ENCODE results near the gene YBX3.
"Not testable (repeated sequence)": the region's sequence is repeated elsewhere in the genome, so short reads cannot be mapped to it uniquely, and the experiment has no call there.

YBX3 gene

GRCh38 chr12:10747730-10748129, 24.6 kb upstream of the YBX3 start:
- no peaks in the 10 kb centered on the region for H4K20me1 ChIP-seq (ENCODE audit: control insufficient read depth, insufficient read depth, low read depth, low read length)
- H3K9me3 ChIP-seq (ENCODE audit: control insufficient read depth, insufficient read depth, low read length), result no peaks in the 10 kb centered on the region
- H3K27ac ChIP-seq (ENCODE audit: low read depth, low read length), result no peak overlapping the region
- no peaks in the 10 kb centered on the region for H3K79me2 ChIP-seq (ENCODE audit: control insufficient read depth, low read length)
- H3F3A ChIP-seq (ENCODE audit: control insufficient read depth, insufficient read depth), result no peaks in the 10 kb centered on the region
- no peak for TF ChIP-seq EZH2phosphoT487 (IDR thresholded peaks at IDR 0.05; ENCODE audit: borderline replicate concordance, low read length)
- TF ChIP-seq, protein P1, sequence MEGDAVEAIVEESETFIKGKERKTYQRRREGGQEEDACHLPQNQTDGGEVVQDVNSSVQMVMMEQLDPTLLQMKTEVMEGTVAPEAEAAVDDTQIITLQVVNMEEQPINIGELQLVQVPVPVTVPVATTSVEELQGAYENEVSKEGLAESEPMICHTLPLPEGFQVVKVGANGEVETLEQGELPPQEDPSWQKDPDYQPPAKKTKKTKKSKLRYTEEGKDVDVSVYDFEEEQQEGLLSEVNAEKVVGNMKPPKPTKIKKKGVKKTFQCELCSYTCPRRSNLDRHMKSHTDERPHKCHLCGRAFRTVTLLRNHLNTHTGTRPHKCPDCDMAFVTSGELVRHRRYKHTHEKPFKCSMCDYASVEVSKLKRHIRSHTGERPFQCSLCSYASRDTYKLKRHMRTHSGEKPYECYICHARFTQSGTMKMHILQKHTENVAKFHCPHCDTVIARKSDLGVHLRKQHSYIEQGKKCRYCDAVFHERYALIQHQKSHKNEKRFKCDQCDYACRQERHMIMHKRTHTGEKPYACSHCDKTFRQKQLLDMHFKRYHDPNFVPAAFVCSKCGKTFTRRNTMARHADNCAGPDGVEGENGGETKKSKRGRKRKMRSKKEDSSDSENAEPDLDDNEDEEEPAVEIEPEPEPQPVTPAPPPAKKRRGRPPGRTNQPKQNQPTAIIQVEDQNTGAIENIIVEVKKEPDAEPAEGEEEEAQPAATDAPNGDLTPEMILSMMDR (IDR thresholded peaks at IDR 0.05; ENCODE audit: low read depth, low read length, poor library complexity, severe bottlenecking), result no peak
- no peak overlapping the region for H3K4me2 ChIP-seq (ENCODE audit: low read length)
- no peaks in the 10 kb centered on the region for H3K27me3 ChIP-seq (ENCODE audit: control insufficient read depth, low read length)
- no peak overlapping the region for H3K4me3 ChIP-seq (ENCODE audit: low read length)
- no peaks in the 10 kb centered on the region for H3K9me2 ChIP-seq (replicated peaks; ENCODE audit: control insufficient read depth, low read length)
- H3K36me3 ChIP-seq (ENCODE audit: control insufficient read depth, low read length), result no peaks in the 10 kb centered on the region
- H3K4me1 ChIP-seq (ENCODE audit: control insufficient read depth, low read length), result peaks cover 4% of the 10 kb centered on the region

- H3K27me3 ChIP-seq (ENCODE audit: control insufficient read depth, low read length); H3K27ac ChIP-seq (ENCODE audit: low read depth, low read length); H3K9me3 ChIP-seq (ENCODE audit: control insufficient read depth, insufficient read depth, low read length); H3K4me3 ChIP-seq (ENCODE audit: low read length); H3K9me2 ChIP-seq (replicated peaks; ENCODE audit: control insufficient read depth, low read length); H3K4me2 ChIP-seq (ENCODE audit: low read length); H3F3A ChIP-seq (ENCODE audit: control insufficient read depth, insufficient read depth); H4K20me1 ChIP-seq (ENCODE audit: control insufficient read depth, insufficient read depth, low read depth, low read length); H3K4me1 ChIP-seq (ENCODE audit: control insufficient read depth, low read length); H3K36me3 ChIP-seq (ENCODE audit: control insufficient read depth, low read length); H3K79me2 ChIP-seq (ENCODE audit: control insufficient read depth, low read length): not testable (repeated sequence)
Observed at GRCh38 chr12:10743420-10743819, 20.3 kb upstream of the YBX3 start.

DNA sequence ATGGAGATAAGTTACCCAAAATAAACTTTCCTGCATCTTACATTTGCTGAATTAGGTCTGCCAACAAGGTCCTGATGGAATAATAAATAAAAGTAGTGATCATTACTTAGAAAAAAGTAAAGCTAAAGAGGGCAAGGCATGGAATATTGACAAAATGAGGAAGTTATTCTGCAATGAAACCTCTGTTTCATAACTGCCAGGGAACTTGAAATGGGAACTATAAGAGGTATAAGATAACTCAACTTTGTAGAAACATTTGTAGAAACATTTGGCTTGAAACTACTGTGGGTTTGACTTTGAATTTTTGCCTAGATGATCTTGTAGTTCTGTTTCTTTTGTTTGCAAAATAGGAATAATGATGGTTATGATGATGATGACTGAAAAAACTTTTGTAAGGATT, 18.7 kb upstream of the YBX3 start:
- Histone ChIP-seq H3K36me3 (ENCODE audit: control insufficient read depth, low read length) (no peaks in the 10 kb centered on the region), H3K9me2 (replicated peaks; ENCODE audit: control insufficient read depth, low read length) (no peaks in the 10 kb centered on the region), H3F3A (ENCODE audit: control insufficient read depth, insufficient read depth) (no peaks in the 10 kb centered on the region), H3K27me3 (ENCODE audit: control insufficient read depth, low read length) (no peaks in the 10 kb centered on the region), H3K4me1 (ENCODE audit: control insufficient read depth, low read length) (no peaks in the 10 kb centered on the region), H3K4me3 (ENCODE audit: low read length) (no peak overlapping the region), H3K79me2 (ENCODE audit: control insufficient read depth, low read length) (no peaks in the 10 kb centered on the region), H3K27ac (ENCODE audit: low read depth, low read length) (no peak overlapping the region), H3K9me3 (ENCODE audit: control insufficient read depth, insufficient read depth, low read length) (no peaks in the 10 kb centered on the region), H4K20me1 (ENCODE audit: control insufficient read depth, insufficient read depth, low read depth, low read length) (no peaks in the 10 kb centered on the region), H3K4me2 (ENCODE audit: low read length) (no peak overlapping the region)
- TF ChIP-seq EZH2phosphoT487 (IDR thresholded peaks at IDR 0.05; ENCODE audit: borderline replicate concordance, low read length), result no peak
- TF ChIP-seq, protein P1 (IDR thresholded peaks at IDR 0.05; ENCODE audit: low read depth, low read length, poor library complexity, severe bottlenecking), result no peak

DNA sequence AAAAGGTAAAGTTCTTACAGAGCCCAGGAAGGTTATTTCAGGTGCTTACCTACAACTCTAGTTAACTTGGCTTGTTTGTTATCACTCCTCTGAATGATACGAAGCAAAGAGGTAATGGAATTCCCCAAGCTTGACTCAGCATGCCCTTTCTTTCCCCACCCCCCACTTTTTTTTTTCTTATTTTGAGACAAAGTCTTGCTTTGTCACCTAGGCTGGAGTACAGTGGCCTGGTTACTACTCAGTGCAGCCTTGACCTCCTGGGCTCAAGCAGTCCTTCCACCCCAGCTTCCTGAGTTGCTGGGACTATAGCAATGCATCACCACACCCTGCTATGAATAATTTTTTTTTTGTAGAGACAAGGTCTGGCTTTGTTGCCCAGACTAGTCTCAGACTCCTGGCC, 17.1 kb upstream of the YBX3 start:
- H3K27ac ChIP-seq (ENCODE audit: low read depth, low read length), result no peak overlapping the region
- H3K27me3 ChIP-seq (ENCODE audit: control insufficient read depth, low read length), result no peaks in the 10 kb centered on the region
- no peak overlapping the region for H3K4me2 ChIP-seq (ENCODE audit: low read length)
- no peaks in the 10 kb centered on the region for H3K9me3 ChIP-seq (ENCODE audit: control insufficient read depth, insufficient read depth, low read length)
- H4K20me1 ChIP-seq (ENCODE audit: control insufficient read depth, insufficient read depth, low read depth, low read length), result no peaks in the 10 kb centered on the region
- no peak for TF ChIP-seq EZH2phosphoT487 (IDR thresholded peaks at IDR 0.05; ENCODE audit: borderline replicate concordance, low read length)
- TF ChIP-seq, protein P1 (IDR thresholded peaks at IDR 0.05; ENCODE audit: low read depth, low read length, poor library complexity, severe bottlenecking), result no peak
- no peaks in the 10 kb centered on the region for H3K4me1 ChIP-seq (ENCODE audit: control insufficient read depth, low read length)
- H3K36me3 ChIP-seq (ENCODE audit: control insufficient read depth, low read length), result no peaks in the 10 kb centered on the region
- H3F3A ChIP-seq (ENCODE audit: control insufficient read depth, insufficient read depth), result no peaks in the 10 kb centered on the region
- no peaks in the 10 kb centered on the region for H3K9me2 ChIP-seq (replicated peaks; ENCODE audit: control insufficient read depth, low read length)
- H3K4me3 ChIP-seq (ENCODE audit: low read length), result no peak overlapping the region
- H3K79me2 ChIP-seq (ENCODE audit: control insufficient read depth, low read length), result no peaks in the 10 kb centered on the region

Data from DOHH2 (cell line).